Fibroblast of skin of right quadriceps (primary cell): ENCODE results near the gene AMBRA1.
"Not testable (repeated sequence)": the region's sequence is repeated elsewhere in the genome, so short reads cannot be mapped to it uniquely, and the experiment has no call there.

Source experiments
- DNase-seq: peaks from one replicate; pipeline ENCODE4 v3.0.0-alpha.2; 2013

Gene AMBRA1

DNA sequence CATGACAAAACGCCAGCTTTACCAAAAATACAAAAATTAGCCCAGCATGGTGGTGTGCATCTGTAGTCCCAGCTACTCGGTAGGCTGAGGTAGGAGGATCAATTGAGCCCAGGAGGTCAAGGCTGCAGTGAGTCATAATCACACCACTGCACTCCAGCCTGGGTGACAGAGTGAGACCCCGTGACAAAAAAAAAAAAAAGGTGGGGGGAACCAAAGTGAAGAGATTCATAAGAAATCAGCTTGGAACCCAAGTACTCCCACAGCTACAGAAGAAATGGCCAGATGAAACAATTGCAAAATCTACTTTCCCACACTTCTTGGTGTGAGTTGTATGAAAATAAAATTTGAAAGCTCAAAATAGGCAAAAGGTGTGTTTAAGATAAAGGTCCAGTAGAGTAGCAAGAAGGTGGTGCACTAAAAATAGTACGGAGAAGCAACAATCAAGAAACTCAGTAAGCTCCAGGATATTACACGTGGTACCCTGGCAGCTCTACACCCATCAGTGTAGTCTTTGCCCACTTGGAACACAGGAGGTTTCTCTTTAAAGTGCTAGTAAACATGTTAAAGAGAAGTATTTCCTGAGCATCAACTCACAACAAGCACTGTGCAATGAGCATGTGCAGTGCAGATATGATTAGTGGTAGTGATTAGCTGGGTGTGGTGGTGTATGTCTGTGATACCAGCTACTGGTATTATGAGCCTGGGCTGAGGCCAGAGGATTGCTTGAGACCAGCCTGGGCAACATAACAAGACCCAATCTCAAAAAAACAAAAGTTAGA lies 17.9 kb upstream of the AMBRA1 start:
- DNase-seq = no peak

DNA sequence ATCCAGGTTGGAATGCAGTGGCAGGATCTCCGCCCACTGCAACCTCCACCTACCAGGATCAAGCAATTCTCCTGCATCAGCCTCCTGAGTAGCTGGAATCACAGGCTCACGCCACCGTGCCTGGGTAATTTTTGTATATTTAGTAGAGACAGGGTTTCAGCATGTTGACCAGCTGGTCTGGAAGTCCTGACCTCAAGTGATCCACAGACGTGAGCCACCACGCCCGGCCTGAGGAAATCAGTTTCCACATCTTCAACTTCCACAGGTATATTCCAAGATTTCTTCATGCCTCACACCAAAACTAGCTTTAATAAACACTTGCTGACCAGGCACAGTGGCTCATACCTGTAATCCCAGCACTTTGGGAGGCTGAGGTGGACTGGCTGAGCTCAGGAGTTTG lies 15.6 kb upstream of the AMBRA1 start:
- DNase-seq = no peak

DNA sequence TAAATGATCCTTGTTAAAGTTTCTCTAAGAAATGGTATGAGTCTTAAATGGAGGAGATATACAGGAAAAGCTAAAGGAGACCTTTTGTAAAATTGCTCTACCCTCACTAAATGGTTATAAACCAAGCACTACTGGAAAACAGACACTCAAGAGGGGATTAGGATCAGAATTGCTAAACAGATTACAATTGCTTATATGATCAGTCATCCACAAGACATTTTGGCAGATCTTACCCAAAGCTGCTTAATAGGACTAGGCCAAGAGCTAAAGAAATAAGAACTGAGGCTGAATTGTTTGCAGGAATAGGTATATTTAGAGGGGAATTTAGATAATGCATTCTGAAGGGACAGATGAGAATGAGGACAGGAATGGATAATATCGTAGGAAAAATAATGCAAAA lies 13.7 kb upstream of the AMBRA1 start:
- no peak for DNase-seq

DNA sequence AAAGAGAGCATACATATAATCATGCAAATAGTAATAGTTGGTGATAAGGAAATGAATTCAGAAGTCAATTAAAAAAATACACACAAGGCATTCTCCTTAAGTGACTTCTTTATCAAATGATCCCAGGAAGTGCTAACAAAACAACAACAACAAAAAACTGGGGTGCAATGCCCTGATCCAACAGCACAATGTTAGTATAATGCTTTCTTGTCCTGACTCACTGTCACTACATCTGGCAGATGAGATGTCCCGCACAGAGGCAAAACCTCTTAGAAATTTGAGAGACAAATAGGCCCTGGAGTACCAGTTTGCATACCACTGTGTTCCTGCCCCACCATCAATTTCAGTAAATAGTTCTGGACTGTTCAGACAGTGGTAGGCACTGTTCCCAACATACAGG lies 11.0 kb upstream of the AMBRA1 start:
- DNase-seq = no peak

DNA sequence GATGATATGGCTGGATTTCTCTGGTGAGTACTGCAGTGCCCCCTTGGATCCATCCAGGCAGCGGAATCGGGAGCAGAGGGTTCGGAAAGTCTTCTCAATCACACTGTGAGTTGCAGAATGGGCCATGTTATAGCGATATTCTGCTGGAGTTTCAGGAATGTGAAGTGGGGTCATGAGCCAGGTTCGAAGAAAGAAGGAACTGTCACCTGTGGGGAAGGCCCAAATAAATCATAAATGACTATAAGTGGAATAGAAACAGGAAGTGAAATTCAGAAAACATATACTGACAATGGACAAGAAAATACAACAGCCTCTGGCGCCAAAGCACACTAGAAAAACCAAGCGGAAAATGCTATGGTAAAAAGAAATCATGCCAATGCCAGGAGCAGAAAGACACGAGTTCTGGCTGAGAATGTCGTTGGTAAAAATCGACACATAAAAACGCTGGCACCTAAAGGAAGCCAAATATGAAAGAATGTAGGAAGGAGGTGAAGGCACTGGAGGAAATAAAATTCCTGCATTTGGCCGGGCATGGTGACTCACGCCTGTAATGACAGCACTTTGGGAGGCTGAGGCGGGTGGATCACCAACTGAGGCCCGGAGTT lies 10.0 kb upstream of the AMBRA1 start:
- no peak for DNase-seq

DNA sequence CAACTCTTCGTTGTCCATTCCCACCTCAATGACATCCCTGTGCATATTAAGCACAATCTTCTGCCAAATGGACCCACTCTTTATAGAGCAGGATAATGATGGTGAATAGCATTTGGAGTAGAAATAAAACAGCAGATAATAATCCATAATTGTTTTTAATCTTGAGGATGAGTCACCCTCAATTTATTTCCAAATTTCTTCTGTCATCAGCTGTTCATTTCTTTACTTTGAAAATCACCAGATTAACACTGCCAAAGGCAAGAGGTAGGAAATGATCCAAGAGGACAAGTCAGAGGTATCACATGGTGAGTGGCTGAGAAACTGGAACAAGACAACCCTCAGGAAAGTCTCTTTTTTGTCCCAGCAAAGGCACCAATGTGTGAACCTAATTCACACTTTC lies 7.3 kb upstream of the AMBRA1 start:
- no peak for DNase-seq

DNA sequence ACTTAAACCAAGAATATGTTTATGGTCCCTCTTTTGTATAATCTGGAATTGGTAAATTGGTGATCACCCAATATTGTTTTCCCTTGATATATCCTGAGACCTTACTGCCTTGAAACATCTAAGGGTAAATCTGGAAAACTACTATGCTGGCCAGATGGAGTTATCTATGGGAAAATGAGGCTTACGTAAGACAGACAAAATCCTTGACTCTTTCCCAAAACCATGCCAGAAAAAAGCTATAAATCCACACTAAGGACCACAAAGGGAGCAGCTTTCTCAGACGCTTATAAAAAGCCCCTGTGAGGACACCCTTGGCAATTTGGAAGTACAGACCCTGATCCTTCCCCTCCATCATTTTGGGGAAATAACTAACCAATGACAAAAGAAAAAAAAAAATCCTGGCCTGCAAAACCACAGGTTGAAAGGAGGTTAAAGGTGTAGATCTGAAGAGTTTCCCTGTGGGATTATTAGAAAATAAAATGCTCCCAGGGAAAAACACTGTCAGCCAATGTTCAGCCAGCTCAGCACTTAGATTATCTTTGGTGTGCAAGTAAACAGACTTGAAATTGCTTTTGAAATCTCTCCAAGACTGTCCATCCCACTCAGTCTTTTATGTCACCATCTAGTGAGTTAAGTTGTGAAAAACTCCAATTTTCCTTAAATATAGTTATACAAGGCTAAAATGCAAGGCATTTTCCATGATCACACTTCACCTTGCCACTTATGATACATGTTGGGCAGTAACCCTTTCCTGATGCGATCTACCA lies 6.6 kb upstream of the AMBRA1 start:
- DNase-seq = no peak

DNA sequence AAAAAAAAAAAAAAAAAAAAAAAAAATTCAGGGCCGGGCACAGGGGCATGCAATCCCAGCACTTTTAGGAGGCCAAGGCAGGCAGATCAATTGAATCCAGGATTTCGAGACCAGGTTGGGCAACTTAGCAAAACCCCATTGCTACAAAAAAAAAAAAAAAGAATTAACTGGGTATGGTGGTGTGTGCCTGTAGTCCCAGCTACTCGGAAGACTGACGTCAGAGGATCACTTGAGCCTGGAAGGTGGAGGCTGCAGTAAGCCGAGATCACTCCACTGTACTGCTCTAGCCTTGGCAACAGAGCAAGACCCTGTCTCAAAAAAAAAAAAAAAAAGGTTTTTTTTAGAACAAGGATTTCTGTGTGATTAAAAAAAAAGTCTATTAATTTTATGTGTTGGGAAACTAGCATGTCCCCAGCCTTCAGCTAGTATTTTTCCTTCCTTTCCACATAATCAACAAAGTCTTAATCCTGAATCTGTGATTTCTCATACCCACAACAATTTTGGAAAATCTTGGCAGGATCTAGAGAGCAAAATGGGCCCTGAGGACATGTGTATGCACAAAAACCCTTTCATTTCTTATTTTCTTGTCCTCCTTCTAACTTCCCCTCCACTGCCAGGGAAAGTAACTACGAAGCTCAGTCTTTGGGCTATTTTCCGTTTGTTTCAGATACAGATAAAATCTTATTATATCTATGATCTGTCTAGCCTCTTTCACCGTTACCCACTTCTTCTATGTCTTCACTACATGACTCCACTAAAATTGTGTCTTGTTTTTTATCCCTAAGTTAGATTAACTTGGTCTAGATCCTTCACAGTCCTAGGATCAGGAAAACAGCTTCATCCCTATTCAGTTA lies 5.7 kb upstream of the AMBRA1 start:
- DNase-seq = no peak

DNA sequence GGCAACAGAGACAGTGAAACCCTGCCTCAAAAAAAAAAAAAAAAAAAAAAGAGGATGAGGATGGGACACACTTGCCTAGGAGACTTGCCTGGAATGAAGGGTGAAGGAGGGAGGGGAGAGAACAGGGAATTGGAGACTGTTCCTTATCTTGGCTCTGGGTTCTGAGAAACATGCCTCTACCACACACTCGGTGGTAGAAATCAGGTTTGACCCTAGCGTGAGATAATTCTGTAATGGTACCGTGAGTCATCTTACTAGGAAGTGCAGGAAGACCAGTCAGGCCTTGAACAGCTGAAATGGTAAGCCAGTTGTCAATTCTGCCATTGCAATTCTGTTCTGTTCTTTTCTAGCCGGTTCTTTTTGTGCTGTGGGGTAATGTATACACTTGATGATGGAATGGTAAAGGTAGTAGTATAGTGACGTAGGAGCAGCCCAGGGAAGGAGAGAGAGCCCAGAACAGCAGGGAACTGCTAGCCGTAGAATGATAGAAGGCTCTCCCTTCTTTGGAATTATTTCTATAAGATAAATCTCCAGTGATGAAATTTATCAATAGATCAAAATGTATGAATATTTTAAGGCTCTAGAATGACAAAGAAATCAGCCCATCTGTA lies 3.9 kb upstream of the AMBRA1 start:
- DNase-seq = no peak

DNA sequence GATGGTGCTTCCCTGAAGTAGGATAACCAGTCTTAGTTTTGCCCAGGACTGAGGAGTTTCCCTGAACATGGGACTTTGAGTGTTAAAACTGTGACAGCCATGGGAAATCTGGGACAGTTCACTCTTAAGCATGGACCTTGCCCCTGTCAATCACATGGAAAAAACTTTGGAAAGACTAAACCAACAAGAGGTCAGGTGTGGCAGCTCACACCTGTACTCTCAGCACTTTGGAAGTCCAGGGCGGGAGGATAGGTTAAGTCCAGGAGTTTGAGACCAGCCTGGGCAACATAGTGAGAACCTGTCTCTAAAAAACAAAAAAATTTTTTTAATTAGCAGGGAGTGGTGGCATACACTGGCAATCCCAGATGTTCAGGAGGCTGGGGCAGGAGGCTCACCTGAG lies 3.3 kb upstream of the AMBRA1 start:
- no peak for DNase-seq

DNA sequence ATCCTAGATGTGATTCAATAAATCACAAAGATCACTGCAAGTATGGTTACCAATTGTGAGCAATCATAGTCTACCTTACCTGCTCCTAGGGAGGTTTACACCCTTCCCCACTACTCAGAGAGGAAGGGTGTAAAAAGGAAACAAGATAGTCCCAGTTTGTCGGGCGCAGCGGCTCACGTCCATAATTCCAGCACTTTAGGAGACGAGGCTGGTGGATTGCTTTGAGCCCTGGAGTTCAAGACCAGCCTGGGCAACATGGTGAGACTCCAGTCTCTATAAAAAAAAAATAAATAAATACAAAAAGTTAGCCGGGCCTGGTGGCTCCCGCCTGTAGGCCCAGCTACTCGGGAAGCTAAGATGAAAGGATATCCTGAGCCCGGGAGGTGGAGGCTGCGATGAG lies 962 bp upstream of the AMBRA1 start:
- no peak for DNase-seq

DNA sequence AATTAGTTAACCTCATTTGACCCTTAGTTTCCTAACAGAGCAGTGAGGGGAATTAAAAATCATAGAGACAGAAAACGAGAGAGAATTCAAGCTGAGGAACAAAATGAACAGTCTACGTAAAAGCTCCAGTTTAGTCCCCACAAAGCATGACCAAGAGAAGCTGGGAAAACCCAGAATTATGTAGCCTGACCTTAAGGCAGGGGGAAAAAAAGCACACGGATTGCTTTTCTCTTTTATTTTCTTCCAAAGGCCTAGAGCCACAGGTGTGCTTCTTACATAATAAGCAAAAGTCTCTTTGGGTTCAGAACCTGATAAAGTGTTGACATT lies 514 bp upstream of the AMBRA1 start:
- DNase-seq = no peak

DNA sequence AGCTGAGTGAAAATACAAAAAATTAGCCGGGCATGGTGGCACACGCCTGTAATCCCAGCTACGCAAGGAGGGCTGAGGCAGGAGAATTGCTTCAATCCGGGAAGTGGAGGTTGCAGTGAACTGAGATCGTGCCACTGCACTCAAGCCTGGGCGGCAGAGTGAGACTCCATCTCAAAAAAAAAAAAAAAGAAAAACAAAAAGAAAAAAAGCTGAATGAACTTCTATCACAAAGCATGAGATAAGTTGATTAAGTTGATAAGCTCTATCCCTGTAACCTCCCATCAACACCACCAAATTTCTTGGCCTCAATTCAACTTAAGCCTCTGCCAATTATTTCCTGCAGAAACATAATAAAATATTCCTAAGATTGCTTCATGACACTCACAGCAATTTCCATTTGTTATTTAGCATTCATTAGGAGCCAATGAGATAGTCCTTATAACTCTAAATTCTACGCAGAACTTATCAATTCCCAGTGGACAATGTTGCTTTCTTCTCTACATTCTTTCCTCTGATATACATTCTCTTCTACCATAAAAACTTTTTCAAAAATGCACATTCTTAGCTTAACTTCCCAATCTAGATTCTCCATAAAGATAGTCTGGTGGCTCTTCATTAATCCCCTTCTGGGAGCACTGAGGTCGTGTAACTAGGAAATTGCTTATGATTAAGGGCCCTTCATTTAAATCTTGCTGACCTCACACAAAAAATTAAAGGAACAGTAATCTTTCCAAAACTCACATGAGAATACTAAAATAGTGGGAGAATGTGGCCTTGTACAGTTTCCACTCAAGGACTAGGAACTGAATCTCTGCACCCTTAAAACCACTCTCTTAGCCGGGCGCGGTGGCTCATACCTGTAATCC lies 2.9 kb downstream of the AMBRA1 start:
- DNase-seq = peak; percentile 16

DNA sequence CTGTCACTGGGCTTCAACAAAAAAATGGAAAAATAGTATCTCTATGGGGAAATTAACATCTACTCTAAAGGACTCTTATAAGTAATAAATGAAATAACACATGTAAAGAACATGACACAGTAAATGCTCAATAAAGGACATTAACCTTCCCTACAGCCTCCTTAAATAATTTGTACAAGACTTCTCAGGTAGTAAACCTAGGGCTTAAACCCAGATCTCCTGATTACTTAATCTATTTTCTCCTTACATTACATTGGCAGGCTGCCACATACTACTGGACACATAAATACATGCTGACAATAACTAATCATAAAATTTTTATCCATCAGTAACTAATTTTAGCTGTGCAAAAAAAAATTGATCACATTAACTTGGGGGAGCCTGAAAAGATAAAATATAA lies 4.9 kb downstream of the AMBRA1 start:
- DNase-seq = no peak

DNA sequence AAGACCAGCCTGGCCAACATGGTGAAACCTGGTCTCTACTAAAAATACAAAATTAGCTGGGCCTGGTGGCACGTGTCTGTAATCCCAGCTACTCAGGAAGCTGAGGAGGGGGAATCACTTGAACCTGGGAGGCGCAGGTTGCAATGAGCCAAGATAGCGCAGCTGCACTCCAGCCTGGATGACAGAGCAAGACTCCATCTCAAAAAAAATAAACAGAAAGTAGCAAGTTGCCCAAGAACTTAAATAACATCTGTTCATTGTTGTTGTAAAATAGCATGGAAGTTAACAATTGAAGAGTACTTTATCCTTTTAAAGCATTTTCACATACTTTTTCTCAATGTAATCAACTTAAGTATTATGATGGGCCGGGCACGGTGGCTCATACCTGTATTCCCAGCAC lies 5.7 kb downstream of the AMBRA1 start:
- DNase-seq = no peak

DNA sequence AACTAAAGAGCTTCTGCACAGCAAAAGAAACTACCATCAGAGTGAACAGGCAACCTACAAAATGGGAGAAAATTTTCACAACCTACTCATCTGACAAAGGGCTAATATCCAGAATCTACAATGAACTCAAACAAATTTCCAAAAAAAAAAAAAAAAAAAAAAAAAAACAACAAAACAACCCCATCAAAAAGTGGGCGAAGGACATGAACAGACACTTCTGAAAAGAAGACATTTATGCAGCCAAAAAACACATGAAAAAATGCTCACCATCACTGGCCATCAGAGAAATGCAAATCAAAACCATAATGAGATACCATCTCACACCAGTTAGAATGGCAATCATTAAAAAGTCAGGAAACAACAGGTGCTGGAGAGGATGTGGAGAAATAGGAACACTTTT lies 10.3 kb downstream of the AMBRA1 start:
- not testable (repeated sequence) for DNase-seq

DNA sequence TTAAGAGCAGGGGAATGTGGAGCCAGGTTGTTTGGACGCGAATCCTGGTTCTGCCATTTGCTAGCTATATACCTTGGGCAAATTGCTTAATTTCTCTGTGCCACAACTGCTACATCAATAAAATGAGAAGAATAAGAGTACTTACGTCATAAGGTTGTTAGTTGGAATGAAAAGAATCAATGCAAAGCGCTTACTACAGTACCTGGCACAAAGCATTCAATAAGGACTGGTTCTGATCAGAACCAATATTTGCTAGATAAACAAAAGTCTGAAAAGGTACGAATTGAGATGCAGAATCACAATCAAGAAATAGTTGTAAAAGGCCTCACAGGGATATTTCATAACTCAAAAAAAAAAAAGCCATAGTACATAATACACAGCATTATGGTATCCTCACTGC lies 11.2 kb downstream of the AMBRA1 start:
- DNase-seq = no peak

DNA sequence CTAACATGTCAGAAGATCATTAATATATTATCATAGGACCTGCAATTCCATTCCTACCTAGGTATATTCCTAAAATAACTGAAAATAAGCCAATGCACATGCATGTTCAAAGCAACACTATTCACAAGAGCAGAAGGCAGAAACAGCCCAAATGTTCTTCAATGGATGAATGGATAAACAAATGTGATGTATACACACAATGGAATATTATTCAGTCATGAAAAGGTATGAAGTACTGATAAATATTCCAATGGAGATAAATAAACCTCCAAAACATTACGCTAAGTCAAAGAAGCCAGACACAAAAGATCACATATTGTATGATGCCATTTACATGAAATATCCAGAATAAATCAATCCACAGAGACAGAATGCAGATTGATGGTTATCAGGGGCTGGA lies 16.8 kb downstream of the AMBRA1 start:
- DNase-seq = no peak

DNA sequence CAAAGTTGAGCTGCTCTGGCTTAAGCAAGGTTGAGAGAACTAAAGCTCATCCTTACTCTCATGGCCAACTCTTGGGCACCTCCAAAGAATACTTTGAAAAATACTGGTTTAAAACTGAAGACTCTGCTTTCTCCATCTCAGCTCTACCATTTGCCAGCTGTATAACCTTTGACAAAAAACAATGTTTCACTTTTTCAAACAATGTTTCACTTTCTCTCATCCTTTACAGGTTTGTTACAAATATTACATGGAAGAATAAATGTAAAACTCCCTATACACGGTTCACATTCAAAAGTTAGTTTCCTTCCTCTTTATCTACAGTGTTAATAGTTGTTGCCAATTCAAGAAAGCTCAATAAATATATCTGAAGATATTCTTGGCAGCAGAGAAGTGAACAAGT lies 19.2 kb downstream of the AMBRA1 start:
- no peak for DNase-seq

DNA sequence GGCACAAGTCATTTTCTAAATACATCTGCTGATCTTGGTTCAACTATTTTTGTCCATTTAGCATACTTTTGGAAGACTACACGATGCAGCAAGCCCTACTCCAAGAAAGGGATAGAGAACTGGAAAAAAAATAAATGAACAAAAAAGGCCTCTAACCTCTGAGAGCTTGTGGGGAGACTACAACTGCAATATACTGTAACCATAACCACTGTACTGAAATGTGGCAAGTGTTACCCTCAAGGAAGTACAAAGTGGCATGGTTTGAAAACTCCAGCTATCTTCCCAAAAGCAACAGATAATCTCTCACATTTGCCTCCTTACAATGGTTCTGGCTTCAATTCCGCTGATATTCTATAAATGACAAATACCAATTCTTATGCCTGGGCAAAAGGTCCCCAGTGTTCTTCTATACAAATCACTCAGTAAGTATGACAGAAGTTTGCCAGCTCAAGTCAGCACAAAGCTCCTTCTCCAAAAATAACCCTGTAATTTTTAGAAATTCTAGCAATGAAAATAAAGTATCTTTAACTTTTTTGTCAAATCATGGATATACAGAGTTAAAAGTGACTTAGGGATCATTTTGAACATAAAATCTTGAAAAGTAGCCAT lies 22.9 kb downstream of the AMBRA1 start:
- DNase-seq = no peak

DNA sequence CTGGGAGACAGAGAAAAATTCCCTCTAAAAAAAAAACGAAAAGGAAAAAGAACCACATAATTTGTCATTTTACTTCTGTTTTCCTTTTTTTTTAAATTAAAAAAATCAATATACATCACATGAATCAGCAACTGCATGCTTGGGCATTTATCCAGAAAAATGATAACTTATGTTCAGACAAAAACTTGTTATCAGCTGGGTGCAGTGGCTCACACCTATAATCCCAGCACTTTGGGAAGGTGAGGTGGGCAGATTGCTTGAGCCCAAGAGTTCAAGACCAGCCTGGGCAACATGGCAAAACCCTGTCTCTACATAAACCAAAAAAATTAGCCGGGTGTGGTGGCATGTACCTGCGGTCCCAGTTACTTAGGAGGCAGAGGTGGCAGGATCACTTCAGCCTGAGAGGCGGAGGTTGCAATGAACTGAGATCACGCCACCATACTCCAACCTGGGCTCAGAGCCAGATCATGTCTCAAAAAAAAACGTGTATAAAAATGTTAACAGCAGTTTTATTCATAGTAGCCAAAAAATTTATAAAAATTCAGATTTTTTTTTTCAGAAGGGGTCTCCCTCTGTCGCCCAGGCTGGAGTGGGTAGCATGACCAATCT lies 28.5 kb downstream of the AMBRA1 start:
- DNase-seq = no peak
